HG03469 (cell line): ENCODE results near the gene TAP1.
A peak's percentile ranks its signal among the peaks of the same experiment; 100 is the strongest.

Experiments
- ATAC-seq: cut with Tn5 transposase; IDR thresholded peaks from one replicate; pipeline ENCODE4 v1.9.1; 2021; ENCODE audit warnings: mild to moderate bottlenecking, moderate library complexity, moderate number of reproducible peaks; ENCODE audit not compliant: unreplicated experiment

TAP1 gene

DNA sequence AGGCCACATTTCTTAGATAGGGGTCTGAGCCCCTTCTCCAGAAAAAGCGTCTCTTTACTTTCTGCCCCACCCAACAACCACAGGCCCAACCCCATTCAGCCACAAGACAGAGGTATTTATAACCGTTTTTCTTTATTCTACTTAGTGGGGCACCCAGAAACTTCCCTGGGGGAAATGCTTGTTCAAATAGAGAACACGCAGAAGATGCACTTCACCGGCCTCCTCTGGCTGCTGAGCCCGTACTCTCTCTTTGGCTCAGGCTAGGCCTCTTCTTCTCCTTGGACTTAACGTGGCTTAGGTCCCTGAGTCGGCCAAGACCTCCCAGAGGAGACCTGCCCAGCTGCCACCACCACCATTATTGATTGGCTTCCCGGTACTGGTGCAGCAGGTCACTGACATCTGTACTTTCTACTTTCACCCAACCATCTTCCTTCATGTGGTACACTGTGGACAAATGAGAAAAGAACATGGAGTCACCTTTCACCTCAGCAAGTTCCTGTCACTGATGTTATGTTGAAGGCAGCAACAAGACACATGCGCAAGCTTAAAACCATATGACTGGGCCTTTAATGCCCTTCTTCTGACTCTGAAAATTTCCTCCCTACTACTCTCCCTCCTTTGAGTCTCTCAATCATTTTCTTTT lies 12.8 kb downstream of the TAP1 start:
- ATAC-seq: no peak

DNA sequence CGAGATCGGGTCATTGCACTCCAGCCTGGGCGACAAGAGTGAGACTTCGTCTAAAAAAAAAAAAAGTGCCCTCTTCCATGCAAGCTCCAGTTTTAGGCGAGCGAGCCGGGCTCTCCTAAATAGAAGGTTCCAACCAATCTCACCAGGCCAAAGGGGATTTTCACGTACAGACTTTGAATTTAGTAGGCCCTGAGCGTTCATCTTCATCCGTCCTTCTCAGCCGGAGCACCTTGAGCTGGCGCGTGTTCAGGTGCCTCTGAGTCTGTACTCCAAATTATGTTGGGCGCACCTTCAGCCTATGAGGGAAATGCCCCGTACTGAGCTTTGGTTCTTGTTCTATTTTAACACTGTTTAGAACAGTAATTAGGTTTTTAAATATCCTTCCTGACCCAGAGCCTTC lies 14.1 kb downstream of the TAP1 start:
- no peak for ATAC-seq

DNA sequence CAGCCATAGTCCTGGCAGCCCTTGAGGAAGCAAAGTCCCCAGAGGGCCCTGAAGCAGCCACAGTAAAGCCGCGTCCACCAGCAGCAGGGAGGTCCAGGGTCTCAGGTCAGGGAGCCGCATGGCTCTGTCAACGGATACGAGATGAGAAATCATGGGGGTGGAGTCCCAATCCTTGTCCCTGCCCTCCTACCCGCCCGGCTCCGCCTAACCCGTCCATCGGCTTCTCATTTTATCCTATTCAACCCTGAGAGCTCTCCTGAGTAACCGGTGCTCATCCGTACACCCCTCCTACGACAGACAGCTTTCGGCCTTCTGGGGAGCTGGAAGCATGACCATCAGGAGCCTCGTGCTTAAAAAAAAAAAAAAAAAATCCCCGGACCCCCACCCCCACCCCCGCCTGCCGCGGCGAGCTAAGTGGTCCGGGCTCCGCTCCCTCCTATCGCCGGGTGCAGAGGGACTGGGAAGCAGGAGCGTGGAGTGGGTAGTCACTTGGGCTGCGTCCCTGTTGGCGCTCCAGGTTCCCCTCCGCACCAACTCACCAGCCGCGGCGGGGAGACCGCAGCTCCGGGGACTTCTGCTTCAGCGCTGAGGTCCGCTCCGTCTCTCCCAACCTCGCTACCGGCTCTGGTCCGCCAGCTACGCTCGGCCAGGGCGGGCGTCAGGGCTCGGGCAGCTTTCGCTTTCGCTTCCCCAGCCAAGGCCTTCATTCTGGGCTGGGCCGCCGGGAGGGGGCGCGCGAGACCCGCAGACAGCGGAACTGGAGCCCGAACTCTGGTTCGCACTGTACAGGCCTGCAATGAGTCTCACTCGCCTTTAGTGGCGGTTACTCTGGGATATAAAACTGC lies 15.2 kb downstream of the TAP1 start, which contains the start of gene TAP2:
Gene TAP2, minus strand, starts transcription at position 626 of the 845 bp plus-strand sequence. Its CDS starts 506 bp downstream, at position 120.
- peak; percentile 50 for ATAC-seq

DNA sequence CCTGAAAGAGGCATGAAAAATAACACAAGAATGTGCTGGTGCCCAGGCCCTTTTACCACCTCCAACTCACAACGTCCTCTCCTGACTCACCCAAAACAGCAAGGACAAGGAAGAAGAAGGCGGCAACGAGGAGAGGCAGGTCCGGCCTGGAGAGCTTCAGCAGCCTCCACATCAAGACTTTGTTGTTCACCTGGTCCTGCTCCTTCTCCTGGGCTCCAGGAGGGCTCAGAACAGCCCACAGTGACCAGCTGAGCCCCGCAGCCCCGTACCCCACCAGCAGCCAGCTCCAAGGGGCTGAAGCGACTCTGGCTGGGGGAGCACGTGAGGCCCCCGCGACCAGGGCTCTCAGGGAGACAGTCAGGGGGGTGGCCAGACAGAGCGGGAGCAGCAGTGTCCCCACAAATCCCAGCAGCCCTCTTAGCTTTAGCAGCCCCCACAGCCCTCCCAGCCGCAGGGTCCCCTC lies 15.8 kb downstream of the TAP1 start:
- no peak for ATAC-seq

DNA sequence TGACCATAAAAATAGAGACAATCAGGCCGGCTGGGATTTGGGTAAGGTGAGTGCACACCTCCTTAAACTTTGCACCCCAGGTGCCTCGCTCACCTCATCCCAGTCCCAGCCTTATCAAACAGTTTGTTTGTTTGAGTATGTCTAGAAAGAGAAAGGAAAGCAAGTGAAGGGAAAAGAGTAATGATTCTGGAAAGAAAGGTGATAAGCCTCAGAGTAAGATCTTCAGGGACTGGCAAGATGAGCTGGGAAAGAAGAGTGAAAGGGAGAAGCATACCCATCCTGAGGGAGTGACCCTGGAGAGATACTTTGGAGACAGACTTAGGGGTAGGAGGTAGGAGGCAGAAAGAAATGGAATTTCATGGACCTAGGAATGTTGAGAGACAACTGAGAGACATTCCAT lies 16.6 kb downstream of the TAP1 start:
- no peak for ATAC-seq

DNA sequence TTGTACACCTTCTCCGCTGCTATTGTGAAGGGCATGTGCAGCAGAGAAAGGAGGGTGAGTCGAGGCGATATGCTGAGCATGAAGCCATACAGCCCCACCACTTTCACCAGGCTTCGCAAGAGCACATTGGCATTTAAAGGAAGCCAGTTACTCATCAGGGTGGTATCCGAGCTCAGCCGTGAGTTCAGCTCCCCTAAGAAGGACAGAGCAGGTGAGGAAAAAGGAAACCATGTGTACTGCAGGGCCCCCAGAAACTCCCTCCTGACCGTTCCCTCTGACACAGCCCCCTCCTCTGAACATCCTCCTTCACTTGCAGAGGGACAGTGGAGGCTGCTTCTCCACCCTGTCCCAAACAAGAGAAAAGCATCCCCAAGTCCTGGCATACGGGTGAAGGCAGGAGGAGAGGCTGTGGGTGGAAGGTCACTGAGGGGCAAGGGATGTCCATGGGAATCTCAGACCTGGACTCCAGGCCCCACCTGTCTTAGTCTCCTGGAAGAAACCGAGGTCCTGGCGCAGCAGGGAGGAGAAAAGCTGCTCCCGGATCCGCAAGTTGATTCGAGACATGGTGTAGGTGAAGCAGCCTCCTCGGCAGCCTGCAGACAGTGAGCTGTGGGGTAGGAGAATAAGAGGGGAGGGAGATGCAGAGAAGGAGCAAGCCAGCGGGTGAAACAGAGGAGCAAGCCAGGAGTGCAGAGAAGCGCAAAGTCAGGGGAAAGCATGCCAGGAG lies 18.2 kb downstream of the TAP1 start:
- no peak for ATAC-seq

DNA sequence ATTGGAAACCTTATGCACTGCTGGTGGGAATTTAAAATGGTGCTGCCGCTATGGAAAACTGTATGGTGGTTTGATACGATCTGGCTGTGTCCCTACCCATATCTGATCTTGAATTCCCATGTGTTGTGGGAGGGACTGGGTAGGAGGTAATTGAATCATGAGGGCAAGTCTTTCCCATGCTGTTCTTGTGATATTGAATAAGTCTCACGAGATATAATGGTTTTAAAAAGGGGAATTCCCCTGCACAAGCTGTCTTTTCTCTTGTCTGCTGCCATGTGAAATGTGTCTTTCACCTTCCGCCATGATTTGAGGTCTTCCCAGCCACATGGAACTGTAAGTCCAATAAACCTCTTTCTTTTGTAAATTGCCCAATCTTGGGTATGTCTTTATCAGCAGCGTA lies 19.8 kb downstream of the TAP1 start:
- ATAC-seq: no peak

DNA sequence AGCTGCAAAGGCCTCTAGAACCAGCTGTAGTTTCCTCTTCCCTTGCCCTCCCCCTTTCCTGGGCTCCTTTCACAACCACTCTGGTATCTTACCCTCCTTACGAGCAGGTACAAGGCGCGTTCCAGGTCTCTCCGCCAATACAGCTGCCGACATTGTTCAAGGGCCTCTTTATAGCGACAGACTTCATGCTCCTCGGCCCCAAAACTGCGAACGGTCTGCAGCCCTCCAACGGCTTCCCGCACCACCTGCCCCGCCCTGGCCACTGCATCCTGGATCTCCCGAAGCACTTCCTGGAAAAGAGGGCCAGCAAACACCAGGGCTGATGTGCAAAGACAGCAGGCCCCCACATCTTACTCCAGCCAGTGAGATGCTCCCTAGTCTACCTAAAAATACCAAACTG lies 21.0 kb downstream of the TAP1 start:
- no peak for ATAC-seq

DNA sequence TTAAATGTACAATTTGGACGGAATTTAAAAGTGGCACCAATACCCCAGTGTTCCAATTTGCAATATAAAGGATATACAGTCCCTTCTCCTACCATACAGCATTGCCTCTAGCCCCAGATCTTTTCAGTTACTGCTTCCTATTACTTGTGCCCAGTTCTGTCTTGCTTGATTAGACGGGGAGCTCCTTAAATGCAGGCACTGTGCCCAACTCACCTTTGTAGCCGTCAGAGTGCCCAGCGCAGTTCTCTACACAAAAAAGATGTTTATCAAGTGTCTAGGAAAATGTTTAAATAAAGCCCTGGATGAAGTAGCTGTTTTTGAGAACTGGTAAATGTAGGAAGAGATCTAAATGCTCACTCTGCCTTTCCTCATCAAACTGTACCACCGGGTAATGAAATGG lies 22.6 kb downstream of the TAP1 start:
- ATAC-seq: no peak

DNA sequence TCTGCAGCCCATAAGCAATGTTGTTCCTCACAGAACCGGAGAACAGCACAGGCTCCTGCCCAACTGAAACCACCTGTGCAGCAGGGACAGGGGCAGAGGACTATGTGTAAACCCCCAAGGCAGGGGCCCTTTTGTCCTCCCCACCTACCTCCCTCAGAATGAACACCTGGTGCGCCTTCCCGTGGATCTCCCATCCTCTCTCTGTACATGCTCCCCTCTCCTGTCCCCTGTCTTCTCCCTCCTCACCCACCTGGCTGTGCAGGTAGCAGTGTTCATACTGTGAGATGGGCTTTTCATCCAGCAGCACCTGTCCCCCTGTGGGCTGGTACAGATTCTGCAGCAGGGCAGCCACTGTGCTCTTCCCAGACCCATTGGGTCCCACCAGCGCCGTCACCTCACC lies 23.5 kb downstream of the TAP1 start:
- ATAC-seq: no peak

DNA sequence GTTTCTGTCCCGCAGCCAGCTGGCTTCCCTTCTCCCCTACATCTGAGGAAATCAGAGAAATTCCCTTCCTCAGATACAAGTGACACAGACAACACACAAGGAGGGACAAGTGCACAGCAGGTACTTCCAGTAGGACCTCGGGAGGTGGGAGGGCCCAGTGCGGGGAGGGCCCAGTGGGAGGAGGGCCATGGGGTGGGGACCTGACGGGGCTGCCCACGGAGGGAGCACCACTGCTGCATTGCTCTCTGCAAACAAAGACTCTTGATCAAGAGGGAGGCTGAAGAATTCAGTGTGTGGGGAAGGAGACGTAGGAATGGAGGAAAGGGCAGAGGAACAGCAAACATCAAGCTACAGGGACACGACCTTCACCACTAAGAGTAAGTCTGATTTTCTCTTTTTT lies 24.0 kb downstream of the TAP1 start:
- ATAC-seq: no peak

DNA sequence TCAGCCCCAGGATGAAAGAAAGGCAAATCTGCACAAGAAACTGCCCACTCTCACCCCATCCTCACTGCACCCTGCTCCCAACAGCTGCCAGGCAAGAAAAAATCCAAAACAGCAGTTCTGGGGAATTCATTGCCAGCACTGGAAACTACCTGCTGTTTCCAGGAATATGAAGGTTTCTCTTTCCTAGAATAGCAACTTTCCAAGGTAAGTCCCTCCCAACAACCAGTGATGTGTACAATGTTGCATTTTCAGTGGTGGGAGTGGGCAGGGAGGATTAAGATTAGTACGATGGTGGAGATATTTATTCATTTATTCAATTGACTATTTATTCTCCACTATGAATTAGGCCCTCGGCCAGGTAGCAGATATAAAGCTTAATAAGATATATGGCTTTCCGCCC lies 26.5 kb downstream of the TAP1 start:
- no peak for ATAC-seq

DNA sequence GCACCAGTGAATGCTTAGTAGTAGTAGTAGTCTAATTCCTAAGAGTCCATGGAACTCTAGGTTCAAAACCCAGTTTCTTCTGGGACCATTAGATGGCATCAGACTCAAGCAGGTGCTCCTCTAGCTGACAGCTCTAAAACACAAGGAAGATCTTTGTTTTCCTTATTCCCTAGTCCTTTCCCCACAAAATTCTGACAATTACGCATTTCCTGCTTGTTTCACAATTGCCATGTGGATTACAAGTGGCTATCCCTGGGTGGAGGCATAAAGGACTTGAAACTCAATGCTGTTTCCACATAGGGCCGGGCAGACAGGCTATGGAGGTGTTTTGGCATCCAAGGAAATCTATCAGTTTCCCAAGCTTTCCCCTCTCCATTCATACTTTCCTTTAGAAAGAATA lies 27.5 kb downstream of the TAP1 start:
- ATAC-seq: no peak

DNA sequence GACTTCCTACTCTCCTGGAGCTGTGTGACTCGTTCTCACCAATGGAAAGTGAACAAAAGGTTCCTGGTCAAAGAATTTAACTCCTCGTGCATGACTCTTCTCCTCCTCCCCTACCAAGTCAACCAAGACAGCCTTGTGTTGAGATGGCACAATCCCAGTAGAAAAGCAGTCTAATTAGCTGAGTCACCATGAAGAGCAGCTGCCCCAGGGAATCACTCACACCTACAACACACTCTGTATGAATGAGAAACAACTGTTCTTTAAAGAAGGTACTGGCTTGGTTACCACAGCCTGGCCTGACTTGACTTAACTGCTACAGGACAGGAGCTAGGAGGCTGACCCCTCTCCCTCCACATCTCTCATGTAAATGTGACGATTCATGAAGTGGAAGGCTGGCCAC lies 33.8 kb downstream of the TAP1 start:
- ATAC-seq: no peak

DNA sequence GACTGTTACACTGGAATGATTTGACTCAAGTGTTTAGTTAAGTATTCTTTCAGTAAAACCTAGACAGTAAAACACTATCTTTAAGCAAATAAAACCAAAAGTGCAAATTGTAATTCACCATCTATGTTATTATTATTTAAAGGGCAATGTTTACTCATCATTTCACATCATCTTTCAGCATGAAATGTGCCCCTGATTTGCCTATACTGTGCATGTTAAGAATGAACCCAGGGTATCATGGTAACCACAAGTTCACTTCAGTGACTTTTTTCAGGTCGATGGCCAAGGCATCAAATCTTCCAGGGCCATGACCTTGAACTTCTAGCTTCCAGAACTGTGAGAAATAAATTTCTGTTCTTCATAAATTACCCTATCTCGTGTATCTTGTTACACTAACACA lies 34.6 kb downstream of the TAP1 start:
- no peak for ATAC-seq

DNA sequence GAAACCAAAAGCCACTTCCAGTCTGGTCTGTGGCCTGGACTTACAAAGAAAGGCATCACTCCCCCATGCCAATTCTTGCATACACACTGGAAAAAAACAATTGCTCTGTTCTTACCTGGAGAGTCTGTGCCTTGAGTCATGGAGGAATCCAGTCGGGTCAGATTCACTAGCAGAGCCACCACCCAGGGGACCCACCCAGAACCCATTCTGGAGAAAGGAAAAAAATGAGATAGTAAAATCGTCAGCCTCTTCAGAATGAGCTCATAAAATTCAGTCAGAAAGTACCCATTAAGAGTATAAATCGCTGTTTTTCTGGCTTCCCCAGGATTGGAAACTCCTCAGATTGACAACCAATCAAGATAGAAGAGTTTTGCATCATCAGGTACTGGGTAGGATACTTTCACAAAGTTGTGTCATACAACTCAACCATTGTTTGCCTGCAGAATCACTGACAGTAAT lies 36.7 kb downstream of the TAP1 start, which contains the start of gene HLA-DOB:
Gene HLA-DOB, minus strand, starts transcription at position 257 of the 459 bp plus-strand sequence. Its CDS starts 51 bp downstream, at position 206.
- no peak for ATAC-seq

DNA sequence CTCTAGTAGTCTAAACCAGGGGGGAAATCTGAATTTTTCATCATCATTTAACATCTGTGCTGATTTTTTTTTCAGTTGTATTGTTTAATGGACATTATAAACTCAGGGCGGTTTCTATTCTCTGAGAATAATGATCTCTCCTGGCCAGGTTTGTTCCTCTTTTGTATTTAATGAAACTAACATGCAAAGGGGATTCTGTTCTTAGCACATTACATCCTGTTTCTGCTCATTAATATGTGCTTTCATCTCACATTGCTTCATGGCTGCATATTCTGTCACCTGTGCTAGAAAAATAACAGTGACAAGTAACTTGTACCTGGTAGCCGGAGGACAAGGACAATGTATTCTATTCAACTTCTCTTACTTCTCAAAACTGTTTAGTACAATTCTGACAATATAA lies 37.5 kb downstream of the TAP1 start:
- ATAC-seq: no peak

DNA sequence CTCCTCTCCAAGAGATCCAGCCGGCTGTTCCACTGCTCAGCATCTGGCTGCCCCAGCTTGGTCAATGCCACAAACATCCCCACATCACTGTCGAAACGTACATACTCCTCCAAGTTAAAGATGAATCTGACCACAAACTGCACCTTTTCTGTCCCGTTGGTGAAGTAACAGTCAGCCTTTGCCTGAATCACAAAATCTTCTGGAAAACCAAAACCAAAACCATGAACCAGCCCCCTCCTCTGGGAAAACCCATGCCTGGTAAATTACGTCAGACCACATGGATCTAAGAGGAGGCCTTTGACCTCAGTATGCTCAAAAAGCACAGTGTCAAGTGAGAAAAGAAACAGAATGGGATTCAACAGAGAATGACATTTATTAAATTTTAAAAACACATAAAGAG lies 38.4 kb downstream of the TAP1 start:
- no peak for ATAC-seq

DNA sequence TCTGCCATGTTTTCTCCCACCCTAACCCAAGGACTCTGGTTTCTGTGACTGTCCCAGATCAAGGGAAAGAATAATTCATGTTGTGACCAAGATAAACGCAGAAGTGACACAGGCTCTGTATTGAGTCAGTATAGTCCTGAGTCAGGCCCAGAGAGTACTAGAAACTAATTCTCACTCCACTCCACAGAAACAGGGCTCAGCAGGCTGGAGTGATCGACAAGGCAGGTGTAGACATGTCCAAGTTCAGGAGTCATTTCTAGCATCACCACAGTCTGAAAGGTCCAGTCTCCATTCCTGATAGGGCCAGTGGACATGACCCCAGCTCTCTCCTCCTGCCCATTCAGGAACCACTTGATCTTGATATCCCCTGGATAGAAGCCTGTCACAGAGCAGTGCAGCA lies 39.4 kb downstream of the TAP1 start:
- ATAC-seq: no peak

DNA sequence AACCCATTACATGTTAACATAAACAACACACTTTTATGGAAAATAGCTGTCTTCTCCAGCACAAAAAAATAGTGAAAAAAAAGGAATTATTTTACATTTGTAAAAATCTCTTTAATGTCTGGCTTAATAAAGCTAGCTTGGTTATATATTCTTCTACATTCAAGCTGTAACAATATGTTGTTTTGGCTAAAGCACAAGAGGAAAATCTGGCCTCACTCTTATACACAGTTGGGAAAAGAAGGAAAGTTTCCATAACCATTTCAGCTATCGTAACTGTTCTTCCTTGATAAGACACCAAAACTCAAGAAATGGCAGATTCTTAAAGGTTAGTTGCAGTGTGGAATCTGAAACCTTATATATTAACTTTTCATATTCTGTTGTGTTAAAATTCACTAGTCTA lies 44.3 kb downstream of the TAP1 start:
- no peak for ATAC-seq

DNA sequence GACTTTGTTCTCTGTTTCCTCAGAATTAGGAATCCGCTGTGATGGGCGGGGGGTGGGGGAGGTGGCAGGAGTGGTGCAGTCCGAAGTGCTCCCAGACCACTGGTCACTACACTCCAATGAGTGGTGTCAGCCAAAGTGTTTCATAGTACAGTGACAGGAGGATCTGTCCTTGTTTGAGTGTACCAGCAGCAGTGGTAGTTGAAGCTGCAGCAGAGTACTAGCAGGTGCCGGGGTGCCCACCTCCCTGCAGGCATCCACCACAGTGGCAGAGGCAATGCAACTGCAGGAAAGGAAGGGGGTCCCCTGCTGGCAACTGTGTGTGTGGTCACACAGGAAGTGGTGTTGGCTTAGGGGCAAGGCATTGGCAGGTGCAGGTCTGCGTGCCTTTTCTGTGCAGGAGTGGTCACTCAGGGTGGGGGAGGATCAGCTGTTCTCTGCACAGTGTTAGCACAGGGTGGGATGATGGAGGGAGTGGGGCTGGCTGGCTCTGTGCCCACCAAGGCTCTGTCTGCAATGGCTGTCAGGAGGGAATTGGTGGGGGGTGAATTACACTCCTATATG lies 46.4 kb downstream of the TAP1 start:
- no peak for ATAC-seq
